ENCODE measurements around the gene DQX1.

Gene DQX1

GRCh38 chr2:74525717-74526648 lies at the start of gene DQX1:
TSS of gene DQX1 (minus strand) at chr2:74526231. CDS start at chr2:74525729, 502 bp downstream.
- no peak for TF ChIP-seq ZFX (IDR thresholded peaks at IDR 0.05; ENCODE audit: borderline replicate concordance)
- TF ChIP-seq, protein P1, sequence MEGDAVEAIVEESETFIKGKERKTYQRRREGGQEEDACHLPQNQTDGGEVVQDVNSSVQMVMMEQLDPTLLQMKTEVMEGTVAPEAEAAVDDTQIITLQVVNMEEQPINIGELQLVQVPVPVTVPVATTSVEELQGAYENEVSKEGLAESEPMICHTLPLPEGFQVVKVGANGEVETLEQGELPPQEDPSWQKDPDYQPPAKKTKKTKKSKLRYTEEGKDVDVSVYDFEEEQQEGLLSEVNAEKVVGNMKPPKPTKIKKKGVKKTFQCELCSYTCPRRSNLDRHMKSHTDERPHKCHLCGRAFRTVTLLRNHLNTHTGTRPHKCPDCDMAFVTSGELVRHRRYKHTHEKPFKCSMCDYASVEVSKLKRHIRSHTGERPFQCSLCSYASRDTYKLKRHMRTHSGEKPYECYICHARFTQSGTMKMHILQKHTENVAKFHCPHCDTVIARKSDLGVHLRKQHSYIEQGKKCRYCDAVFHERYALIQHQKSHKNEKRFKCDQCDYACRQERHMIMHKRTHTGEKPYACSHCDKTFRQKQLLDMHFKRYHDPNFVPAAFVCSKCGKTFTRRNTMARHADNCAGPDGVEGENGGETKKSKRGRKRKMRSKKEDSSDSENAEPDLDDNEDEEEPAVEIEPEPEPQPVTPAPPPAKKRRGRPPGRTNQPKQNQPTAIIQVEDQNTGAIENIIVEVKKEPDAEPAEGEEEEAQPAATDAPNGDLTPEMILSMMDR (IDR thresholded peaks at IDR 0.05) = no peak
- H3K27ac ChIP-seq = peak within 1 kb of the TSS; percentile 34

DNA sequence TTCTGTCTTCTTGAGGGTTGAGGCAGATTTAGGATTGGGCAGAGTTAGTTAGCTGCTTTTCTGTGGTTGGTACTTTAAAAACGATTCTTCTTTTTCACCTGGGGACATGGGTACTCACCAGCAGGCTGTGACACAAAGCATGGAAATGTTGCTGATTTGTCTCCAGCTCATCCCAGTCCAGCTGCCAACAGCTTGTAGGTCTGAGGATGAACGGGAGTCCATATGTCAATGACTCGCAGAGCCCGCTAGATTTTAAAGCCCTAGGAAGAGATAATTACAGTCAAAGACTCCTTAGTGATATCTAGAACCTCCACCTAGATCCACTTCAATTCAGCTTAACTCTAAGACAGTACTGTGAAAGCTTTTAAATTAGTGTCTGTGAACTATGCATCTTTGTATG lies 49.3 kb upstream of the DQX1 start:
- no peak overlapping the region for H3K27ac ChIP-seq

GRCh38 chr2:74573747-74574562 lies 47.9 kb upstream of the DQX1 start:
- TF ChIP-seq, protein P1 (IDR thresholded peaks at IDR 0.05) = no peak
- TF ChIP-seq ZFX (IDR thresholded peaks at IDR 0.05; ENCODE audit: borderline replicate concordance) = no peak
- no peak overlapping the region for H3K27ac ChIP-seq

More for the DNA sequence above, 49.3 kb upstream of the DQX1 start:
- TF ChIP-seq ZFX (IDR thresholded peaks at IDR 0.05; ENCODE audit: borderline replicate concordance) = no peak
- TF ChIP-seq, protein P1 (IDR thresholded peaks at IDR 0.05) = no peak

GRCh38 chr2:74572178-74572925 lies 46.3 kb upstream of the DQX1 start:
- H3K27ac ChIP-seq = peak overlapping the region; percentile 35
- TF ChIP-seq ZFX (IDR thresholded peaks at IDR 0.05; ENCODE audit: borderline replicate concordance) = no peak
- TF ChIP-seq, protein P1 (IDR thresholded peaks at IDR 0.05) = peak; percentile 15; the same call in 1 of the 2 replicates

DNA sequence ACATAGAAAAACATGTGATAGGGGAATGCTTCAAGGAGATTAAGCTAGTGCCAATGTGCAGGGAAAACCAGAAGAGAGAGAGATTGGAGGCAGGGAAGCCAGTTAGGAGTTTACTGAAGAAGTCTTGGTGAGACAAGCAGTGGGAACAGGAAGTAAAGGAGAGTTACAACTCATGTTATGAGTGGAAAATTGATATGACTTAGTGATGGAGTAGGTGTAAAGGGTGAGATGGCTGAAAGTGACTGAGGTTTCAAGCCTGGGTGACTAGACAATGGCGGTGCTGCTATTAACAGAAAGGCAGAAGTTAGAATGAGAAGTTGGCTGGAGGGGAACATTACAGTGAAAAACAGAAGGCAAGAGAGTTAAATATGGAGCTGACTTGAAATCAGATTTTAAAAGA lies 45.0 kb upstream of the DQX1 start:
- no peak for TF ChIP-seq ZFX (IDR thresholded peaks at IDR 0.05; ENCODE audit: borderline replicate concordance)
- TF ChIP-seq, protein P1 (IDR thresholded peaks at IDR 0.05) = no peak
- H3K27ac ChIP-seq = no peak overlapping the region

DNA sequence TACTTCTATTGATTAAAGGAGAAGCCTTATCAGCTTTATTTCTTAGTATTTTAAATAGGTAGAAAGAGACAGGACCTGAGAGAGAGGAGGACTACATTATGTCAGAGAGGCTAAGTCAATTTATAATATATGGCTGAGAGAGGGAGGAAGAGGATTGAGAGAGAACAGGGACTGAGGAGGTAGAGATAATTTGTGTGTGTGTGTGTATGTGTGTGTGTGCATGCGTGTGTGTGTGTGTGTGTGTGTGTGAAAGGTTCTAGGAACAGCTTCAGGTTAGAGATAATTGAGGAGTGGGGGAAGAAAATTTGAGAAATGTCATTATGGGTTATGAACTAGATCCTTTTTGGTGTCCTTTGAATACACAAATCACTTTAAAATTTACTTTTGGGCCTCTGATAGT lies 43.7 kb upstream of the DQX1 start:
- no peak for TF ChIP-seq ZFX (IDR thresholded peaks at IDR 0.05; ENCODE audit: borderline replicate concordance)
- TF ChIP-seq, protein P1 (IDR thresholded peaks at IDR 0.05) = no peak
- H3K27ac ChIP-seq = no peak overlapping the region

All from 22Rv1 (cell line).